DMS 273 (cell line): Measurements from ENCODE around the gene PLEKHA1.

ENCODE experiments used
- DNase-seq: peaks from one replicate; lab custom pipeline; 2025; ENCODE audit not compliant: unreplicated experiment; lab: John Stamatoyannopoulos, UW

Gene PLEKHA1

DNA sequence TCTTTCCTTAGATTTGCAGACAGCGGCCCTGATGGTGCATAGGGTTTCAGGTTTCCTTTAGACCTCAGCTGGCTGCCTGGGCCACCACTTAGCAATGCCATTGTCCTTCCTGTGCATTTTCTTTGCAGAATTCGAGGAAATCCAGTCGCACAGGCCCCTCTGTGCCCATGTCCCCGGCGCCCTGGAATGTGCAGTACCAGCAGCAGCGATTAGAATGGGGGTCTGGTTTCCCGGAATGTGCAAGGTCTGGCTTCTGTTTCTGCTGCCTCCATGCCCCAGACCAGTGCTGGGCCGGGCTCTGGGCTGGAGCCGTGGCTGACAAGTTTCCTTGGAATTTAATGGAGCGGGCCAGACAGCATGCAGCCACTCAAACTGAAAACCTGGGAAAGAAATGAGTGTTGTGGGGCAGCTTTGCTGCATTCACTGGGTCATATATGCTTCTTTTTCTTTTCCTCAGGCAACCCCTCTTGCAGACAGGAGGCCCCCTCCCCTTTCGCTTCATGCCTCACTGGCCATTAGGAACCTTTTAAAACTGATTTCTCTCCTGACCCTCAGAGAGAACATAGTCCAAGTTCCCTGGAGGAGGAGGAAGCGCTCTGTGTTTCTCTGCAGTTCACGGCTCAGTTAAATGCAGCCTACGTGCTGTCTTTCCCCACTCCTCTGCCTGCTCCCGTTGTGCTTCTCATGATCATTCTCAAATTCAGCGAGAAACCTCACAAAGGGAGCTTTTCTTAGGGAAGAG is 101.3 kb downstream of the PLEKHA1 start:
- DNase-seq: no peak

DNA sequence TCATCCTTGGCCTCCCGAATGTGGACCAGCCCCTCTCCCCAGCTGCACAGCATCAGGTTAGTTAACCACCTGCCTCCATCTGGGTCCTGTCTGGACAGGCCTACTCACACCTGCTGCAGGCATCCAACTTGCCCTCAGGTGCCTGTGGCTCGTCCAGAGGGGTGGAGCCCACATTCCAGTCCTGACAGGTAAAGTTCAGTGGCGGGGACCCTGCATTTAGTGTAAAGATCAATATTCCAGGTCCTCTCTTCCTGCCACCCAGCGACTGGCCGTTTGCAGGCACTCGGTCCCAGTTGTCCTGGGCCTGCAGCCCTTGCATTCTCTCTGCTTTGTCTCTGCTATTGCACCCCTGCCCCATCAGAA is 101.8 kb downstream of the PLEKHA1 start:
- DNase-seq: no peak

DNA sequence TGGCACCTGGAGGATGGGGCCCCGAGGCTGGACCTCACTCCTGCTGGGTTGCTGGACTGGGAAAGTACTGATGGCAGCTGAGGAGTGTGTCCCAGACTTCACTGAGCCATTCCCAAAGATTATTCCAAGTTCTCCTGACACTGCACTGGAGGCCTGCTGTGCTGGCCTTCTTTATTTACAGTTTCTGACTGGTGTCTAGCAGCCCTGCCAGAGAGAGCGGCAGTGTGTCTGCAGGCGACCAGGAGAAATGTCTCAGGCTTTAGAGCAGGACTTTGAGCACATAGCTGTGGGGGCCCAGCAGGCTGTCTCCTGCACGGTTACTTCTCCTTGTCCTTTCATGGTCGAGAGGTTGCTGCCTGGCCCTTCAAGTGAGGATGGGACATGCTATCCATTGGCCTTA is 102.9 kb downstream of the PLEKHA1 start:
- no peak for DNase-seq

- no peak for DNase-seq
These were observed 104.5 kb downstream of the PLEKHA1 start for GRCh38 chr10:122478971-122479370.

DNA sequence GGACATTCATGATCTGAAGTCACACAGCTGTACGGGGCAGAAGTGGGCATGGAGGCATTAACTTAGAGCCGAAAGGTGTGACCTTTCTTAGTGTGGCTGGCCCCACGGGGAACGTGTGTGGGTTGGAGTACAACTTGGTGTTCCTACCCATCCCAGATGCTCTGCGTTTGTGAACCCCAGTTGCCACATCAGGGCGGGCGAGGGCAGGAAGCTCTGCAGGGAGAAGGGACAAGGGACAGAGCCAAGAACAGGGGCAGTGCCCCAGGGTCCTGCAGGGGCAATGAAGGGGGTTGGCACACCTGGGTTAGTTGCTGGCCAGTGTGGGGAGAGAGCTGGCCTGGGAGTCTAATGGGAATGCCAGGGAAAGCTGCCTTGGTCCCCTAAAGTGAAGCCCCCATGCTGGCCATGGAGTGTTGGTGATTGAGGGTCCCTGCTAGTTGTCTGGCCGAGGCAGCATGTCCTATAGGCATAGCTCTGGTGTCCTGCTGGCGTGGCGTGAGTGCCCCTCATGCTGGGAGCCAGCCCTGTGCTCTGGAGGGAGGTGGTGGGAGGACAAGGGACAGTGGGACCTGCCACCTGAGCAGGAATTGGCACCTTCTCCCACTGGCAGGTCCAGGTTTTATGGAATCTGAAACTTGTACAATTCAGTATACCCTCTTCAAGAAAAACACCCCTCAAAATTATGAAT is 105.8 kb downstream of the PLEKHA1 start:
- DNase-seq: no peak

DNA sequence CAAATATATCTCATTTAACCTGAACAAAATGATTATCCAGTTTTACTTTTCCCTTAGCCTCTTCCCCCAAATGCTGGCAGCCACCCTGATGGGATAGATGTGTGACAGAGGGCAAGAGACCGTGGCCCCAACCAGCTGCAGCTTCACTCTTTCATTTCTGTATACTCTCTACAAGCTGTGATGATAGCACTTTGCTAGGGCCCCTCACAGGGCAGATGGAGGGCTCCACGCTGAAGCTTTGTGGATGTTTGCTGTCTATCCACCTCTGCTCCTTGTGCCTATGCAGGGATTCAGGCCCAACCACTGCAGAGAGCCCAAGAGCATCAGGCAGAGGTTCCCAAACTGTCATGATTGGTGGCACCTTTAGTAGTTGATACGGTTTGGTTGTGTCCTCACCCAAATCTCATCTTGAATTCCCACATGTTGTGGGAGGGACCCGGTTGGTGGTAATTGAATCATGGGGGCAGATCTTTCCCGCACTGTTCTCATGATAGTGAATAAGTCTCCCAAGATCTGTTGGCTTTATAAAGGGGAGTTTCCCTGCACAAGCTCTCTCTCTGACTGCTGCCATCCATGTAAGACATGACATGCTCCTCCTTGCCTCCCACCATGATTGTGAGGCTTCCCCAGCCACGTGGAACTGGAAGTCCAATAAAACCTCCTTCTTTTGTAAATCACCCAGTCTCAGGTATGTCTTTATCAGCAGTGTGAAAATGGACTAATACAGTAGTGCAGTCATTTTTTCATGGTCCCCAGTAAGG is 107.0 kb downstream of the PLEKHA1 start:
- DNase-seq: no peak
